MCF 10A (cell line): Measurements from ENCODE around the gene RXFP1. TPM values are rescaled to one million over a fixed set of nuclear protein-coding genes. Genes with fewer than 3 reads are reported as not detected.

Experiments used
- BruUV-seq: library from RNA; stranded (reverse); fragments of 400-500 nt; replicated peaks from 2 replicates; lab custom pipeline; 2021; lab: Mats Ljungman, UMichigan
- CTCF ChIA-PET: fragments of 300-600 bp; sonication (Branson Sonifier 250); formaldehyde crosslinking; extraction: SDS; loops from one replicate; lab custom pipeline; 2021; ENCODE audit warnings: antibody characterized with exemption, inconsistent platforms; lab: Yijun Ruan, JAX
- POLR2A ChIA-PET: fragments of 300-600, 350-650 bp; sonication (Branson Sonifier 250); formaldehyde crosslinking; extraction: SDS; loops from one replicate; lab custom pipeline; 2020; ENCODE audit warnings: antibody characterized with exemption, inconsistent platforms; lab: Yijun Ruan, JAX
- DNase-seq: peaks from one replicate; pipeline ENCODE4 v3.0.0-alpha.2; 2018; ENCODE audit not compliant: unreplicated experiment
- H3K27ac Mint-ChIP-seq: one replicate; pipeline ENCODE4 v1.8.0; 2022; ENCODE audit warnings: mild to moderate bottlenecking, low read depth, mixed read lengths; ENCODE audit not compliant: unreplicated experiment
- H3K27me3 Mint-ChIP-seq: one replicate; pipeline ENCODE4 v1.8.0; 2022; ENCODE audit warnings: mixed read lengths; ENCODE audit not compliant: insufficient read depth, unreplicated experiment
- H3K36me3 Mint-ChIP-seq: one replicate; pipeline ENCODE4 v1.8.0; 2022; ENCODE audit warnings: mild to moderate bottlenecking, moderate library complexity, mixed read lengths; ENCODE audit not compliant: insufficient read depth, unreplicated experiment
- H3K4me1 Mint-ChIP-seq: one replicate; pipeline ENCODE4 v1.8.0; 2022; ENCODE audit warnings: mixed read lengths; ENCODE audit not compliant: insufficient read depth, unreplicated experiment
- H3K4me3 Mint-ChIP-seq: one replicate; pipeline ENCODE4 v1.8.0; 2022; ENCODE audit warnings: mild to moderate bottlenecking, moderate library complexity, mixed read lengths; ENCODE audit not compliant: unreplicated experiment
- H3K9me3 Mint-ChIP-seq: one replicate; pipeline ENCODE4 v1.8.0; 2022; ENCODE audit warnings: mixed read lengths; ENCODE audit not compliant: unreplicated experiment
- CTCF ChIP-seq: fragments of 200-600 bp; IDR thresholded peaks from one replicate; pipeline ENCODE4 v1.8.0; 2022; ENCODE audit warnings: antibody characterized with exemption, mild to moderate bottlenecking; ENCODE audit not compliant: unreplicated experiment
- intact Hi-C: fragments of 100-400 bp; cut with micrococcal nuclease; formaldehyde crosslinking; loops from 2 replicates; pipeline ENCODE4 v1.14.1; 2022
- total RNA-seq: library from RNA; stranded (reverse); gene quantifications from 2 replicates; pipeline ENCODE4 v1.2.3, GENCODE V29; 2022

The RXFP1 gene
- total RNA-seq, 1 experiment from 2014 or later = 4.7 TPM

GRCh38 chr4:158572608-158573007, 50.9 kb downstream of the RXFP1 start:
- BruUV-seq = no TSS peak
- H3K4me3 Mint-ChIP-seq = no peak overlapping the region
- TF ChIP-seq CTCF = no peak
- ChIA-PET POLR2A (no interaction called here), CTCF (interaction anchor here (1.4 kb wide), 1 partner anchor 312 kb away, joined by 5 read pairs; no protein-coding TSS in a partner anchor)
- no peaks in the 10 kb centered on the region for H3K36me3 Mint-ChIP-seq
- no peak for DNase-seq
- intact Hi-C loops = no loop called here
- no peaks in the 10 kb centered on the region for H3K27me3 Mint-ChIP-seq
- H3K4me1 Mint-ChIP-seq = peaks cover 5% of the 10 kb centered on the region
- no peaks in the 10 kb centered on the region for H3K9me3 Mint-ChIP-seq
- H3K27ac Mint-ChIP-seq = no peak overlapping the region

- Mint-ChIP-seq H3K36me3 (no peaks in the 10 kb centered on the region), H3K27ac (peak overlapping the region; percentile 63), H3K27me3 (no peaks in the 10 kb centered on the region), H3K9me3 (no peaks in the 10 kb centered on the region), H3K4me1 (peaks cover 9% of the 10 kb centered on the region), H3K4me3 (no peak overlapping the region)
- intact Hi-C loops = loop anchor here (1.0 kb wide), 2 partner anchors 47 to 318 kb away; no protein-coding TSS in a partner anchor
- TF ChIP-seq CTCF = peak; percentile 48
- ChIA-PET CTCF (interaction anchor here (0.6 to 1.1 kb wide), 7 partner anchors 17 to 310 kb away, joined by 3 to 4 read pairs (median 3); no protein-coding TSS in a partner anchor), POLR2A (no interaction called here)
- BruUV-seq = no TSS peak
- peak; percentile 55 for DNase-seq
These were observed 56.8 kb downstream of the RXFP1 start for GRCh38 chr4:158578476-158578875.

GRCh38 chr4:158580064-158580463, 58.4 kb downstream of the RXFP1 start:
- BruUV-seq = no TSS peak
- Mint-ChIP-seq H3K4me3 (no peak overlapping the region), H3K36me3 (no peaks in the 10 kb centered on the region), H3K4me1 (peaks cover 9% of the 10 kb centered on the region), H3K27ac (no peak overlapping the region), H3K27me3 (no peaks in the 10 kb centered on the region), H3K9me3 (no peaks in the 10 kb centered on the region)
- POLR2A ChIA-PET = interaction anchor here (0.6 to 1.0 kb wide), 2 partner anchors 10 to 13 kb away, joined by 3 to 5 read pairs; no protein-coding TSS in a partner anchor
- CTCF ChIA-PET = interaction anchor here (0.6 to 1.9 kb wide), 7 partner anchors 12 to 386 kb away, joined by 3 to 8 read pairs (median 4); no protein-coding TSS in a partner anchor
- intact Hi-C loops = no loop called here
- no peak for DNase-seq
- TF ChIP-seq CTCF = no peak

- Mint-ChIP-seq H3K36me3 (no peaks in the 10 kb centered on the region), H3K27me3 (no peaks in the 10 kb centered on the region), H3K9me3 (no peaks in the 10 kb centered on the region), H3K27ac (no peak overlapping the region), H3K4me1 (peaks cover 9% of the 10 kb centered on the region), H3K4me3 (no peak overlapping the region)
- no peak for TF ChIP-seq CTCF
- ChIA-PET CTCF (interaction anchor here (0.6 kb wide), 1 partner anchor 213 kb away, joined by 3 read pairs; no protein-coding TSS in a partner anchor), POLR2A (no interaction called here)
- peak; percentile 6 for DNase-seq
- intact Hi-C loops = no loop called here
- BruUV-seq = no TSS peak
These were observed 59.5 kb downstream of the RXFP1 start for GRCh38 chr4:158581161-158581560.
